Esophagus muscularis mucosa (tissue), 3 donors: ENCODE data around the gene ASAP2.

ENCODE experiments used
- CTCF ChIP-seq, 3 experiments: fragments of 200-600 bp in 2 of 3; fragments of 450-650 bp in 1 of 3; sonication (generic) in 2 of 3; IDR thresholded peaks; one replicate each; pipeline ENCODE4 v1.5.1; 2017 to 2019; ENCODE audit warnings: antibody characterized with exemption in 3 of 3, mild to moderate bottlenecking in 2 of 3, moderate library complexity in 1 of 3
- POLR2A ChIP-seq: fragments of 450-650 bp; IDR thresholded peaks from one replicate; pipeline ENCODE4 v1.6.1; 2017; ENCODE audit warnings: antibody characterized with exemption, moderate library complexity, mild to moderate bottlenecking, low read depth

GRCh38 chr2:9213477-9214051 lies 7.0 kb downstream of the ASAP2 start:
- no peak for TF ChIP-seq CTCF (IDR thresholded peaks at IDR 0.05)
- TF ChIP-seq POLR2A = no peak
